T-cell (primary cell): ENCODE measurements around the gene S100A8. TPM values are rescaled to one million over a fixed set of nuclear protein-coding genes. Genes with fewer than 3 reads are reported as not detected.

ENCODE experiments used
- ATAC-seq, 4 experiments: fragments of 200-7000 bp in 3 of 4; fragments of 150-1000 bp in 1 of 4; cut with Tn5 transposase; replicated peaks in 1 of 4; 1 replicate in 3 of 4; 2 replicates in 1 of 4; pipeline ENCODE4 v1.10.0; 2021; ENCODE audit warnings: moderate library complexity in 3 of 4, mild to moderate bottlenecking in 2 of 4, moderate number of reproducible peaks in 1 of 4
- CTCF ChIA-PET, 2 donors: fragments of 300-600 bp; sonication (Branson Sonifier 250); formaldehyde crosslinking; loops; one replicate each; lab custom pipeline; 2022; ENCODE audit warnings: antibody characterized with exemption in 2 of 2; lab: Charles Lee
- POLR2A ChIA-PET, 2 donors: fragments of 300-600 bp; sonication (Branson Sonifier 250); formaldehyde crosslinking; loops; one replicate each; lab custom pipeline; 2022; ENCODE audit warnings: antibody characterized with exemption in 2 of 2; lab: Charles Lee
- DNase-seq, 35 experiments: peaks; one replicate each; pipeline versions ENCODE4 v3.0.0 to v3.0.0-alpha.2; 2013 to 2023
- H3K27ac ChIP-seq: one replicate; pipeline ENCODE4 v1.5.1; 2013; ENCODE audit warnings: low read length
- H3K27me3 ChIP-seq, 2 experiments: replicated peaks in 1 of 2; 1 replicate in 1 of 2; 2 replicates in 1 of 2; pipeline versions ENCODE4 v1.6.1 to v1.7.0; 2013; ENCODE audit warnings: low read length in 1 of 2, mixed read lengths in 1 of 2; ENCODE audit not compliant: control insufficient read depth in 2 of 2, insufficient read depth in 2 of 2; ENCODE audit errors: extremely low read depth in 1 of 2
- H3K36me3 ChIP-seq, 2 donors: 1 replicate in 1 of 2; 2 replicates in 1 of 2; pipeline versions ENCODE4 v1.6.1 to v1.7.0; 2013; ENCODE audit warnings: low read length in 1 of 2; ENCODE audit not compliant: control insufficient read depth in 2 of 2, insufficient read depth in 1 of 2; ENCODE audit errors: extremely low read depth in 1 of 2
- H3K4me1 ChIP-seq, 2 experiments: 1 replicate in 1 of 2; 2 replicates in 1 of 2; pipeline versions ENCODE4 v1.6.1 to v1.7.0; 2013; ENCODE audit warnings: low read length in 2 of 2, mixed read lengths in 1 of 2; ENCODE audit not compliant: insufficient read depth in 2 of 2, control insufficient read depth in 1 of 2; ENCODE audit errors: extremely low read depth in 1 of 2
- H3K4me3 ChIP-seq, 2 donors: 1 replicate in 1 of 2; 2 replicates in 1 of 2; pipeline versions ENCODE4 v1.5.1 to v1.7.0; 2013; ENCODE audit warnings: mild to moderate bottlenecking in 2 of 2, low read length in 1 of 2, moderate library complexity in 1 of 2; ENCODE audit not compliant: control insufficient read depth in 1 of 2; ENCODE audit errors: extremely low read depth in 1 of 2
- H3K9me3 ChIP-seq: 2 replicates; pipeline ENCODE4 v1.7.0; 2013
- H3K27ac Mint-ChIP-seq, 2 donors: one replicate each; pipeline ENCODE4 v1.8.0; 2020 to 2021; ENCODE audit warnings: mild to moderate bottlenecking in 2 of 2, mixed read lengths in 2 of 2
- H3K27me3 Mint-ChIP-seq, 2 donors: one replicate each; pipeline ENCODE4 v1.8.0; 2021 to 2022; ENCODE audit warnings: mixed read lengths in 2 of 2
- H3K36me3 Mint-ChIP-seq: one replicate; pipeline ENCODE4 v1.8.0; 2021; ENCODE audit warnings: mixed read lengths
- H3K4me1 Mint-ChIP-seq, 3 donors: one replicate each; pipeline ENCODE4 v1.8.0; 2020 to 2022; ENCODE audit warnings: mixed read lengths in 3 of 3, mild to moderate bottlenecking in 1 of 3
- H3K4me3 Mint-ChIP-seq, 3 donors: one replicate each; pipeline ENCODE4 v1.8.0; 2020 to 2022; ENCODE audit warnings: mild to moderate bottlenecking in 3 of 3, mixed read lengths in 3 of 3, moderate library complexity in 3 of 3
- H3K9me3 Mint-ChIP-seq, 3 donors: one replicate each; pipeline ENCODE4 v1.8.0; 2020 to 2022; ENCODE audit warnings: mixed read lengths in 3 of 3
- WGBS: methylation state at CpG from one replicate; pipeline ENCODE4 v1.1.5; 2013; ENCODE audit warnings: missing lambda C conversion rate; ENCODE audit not compliant: insufficient coverage; 5-methylcytosine and 5-hydroxymethylcytosine counted together
- total RNA-seq, 35 experiments: library from RNA in 6 of 35; stranded (reverse) in 6 of 35; fragments of 120-200 nt in 1 of 35; gene quantifications; one replicate each; pipeline versions ENCODE4 v1.2.1 to v1.2.4 and lab custom pipeline; 2013 to 2026

S100A8 gene
- total RNA-seq, 5 donors from 2014 or later (not counting 1 experiment from before 2014, with no cell fraction given), result 1.1 to 3.8 TPM; not detected in 3

DNA sequence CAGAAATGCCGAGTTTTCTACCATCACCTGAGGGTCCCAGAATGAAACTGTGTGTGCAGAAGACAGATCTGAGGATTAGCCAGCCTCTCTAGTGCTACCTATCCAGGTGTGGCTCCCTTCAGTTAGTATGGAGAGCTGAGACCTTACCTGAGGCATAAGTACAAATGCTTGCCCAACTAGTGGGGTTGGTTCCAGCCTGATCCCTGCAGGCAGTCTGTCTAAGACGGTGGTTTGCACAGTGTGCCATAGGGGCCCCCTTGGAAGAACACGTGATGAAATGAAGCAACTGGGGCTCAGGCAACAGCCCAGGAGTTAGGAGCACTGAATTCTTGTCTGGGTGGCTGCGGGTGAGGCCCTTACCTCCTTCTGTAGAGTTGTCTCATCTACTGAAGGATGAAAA lies 41.1 kb upstream of the S100A8 start:
- Histone ChIP-seq H3K4me1 (no peaks in the 10 kb centered on the region), H3K9me3 (no peaks in the 10 kb centered on the region), H3K36me3 (no peaks in the 10 kb centered on the region), H3K27ac (no peak overlapping the region), H3K27me3 (peaks cover 0 to 44% of the 10 kb centered on the region in 2 experiments), H3K4me3 (no peak overlapping the region)
- CTCF ChIA-PET, result no interaction called here
- Mint-ChIP-seq H3K36me3 (no peaks in the 10 kb centered on the region), H3K4me3 (no peak overlapping the region), H3K4me1 (no peaks in the 10 kb centered on the region), H3K9me3 (no peaks in the 10 kb centered on the region), H3K27me3 (peaks cover 28 to 47% of the 10 kb centered on the region in 2 donors), H3K27ac (no peak overlapping the region)
- 89% methylated on average over 3 of the region's 4 CpGs for WGBS
- DNase-seq (no peak), ATAC-seq (no peak)
- POLR2A ChIA-PET, result no interaction called here

DNA sequence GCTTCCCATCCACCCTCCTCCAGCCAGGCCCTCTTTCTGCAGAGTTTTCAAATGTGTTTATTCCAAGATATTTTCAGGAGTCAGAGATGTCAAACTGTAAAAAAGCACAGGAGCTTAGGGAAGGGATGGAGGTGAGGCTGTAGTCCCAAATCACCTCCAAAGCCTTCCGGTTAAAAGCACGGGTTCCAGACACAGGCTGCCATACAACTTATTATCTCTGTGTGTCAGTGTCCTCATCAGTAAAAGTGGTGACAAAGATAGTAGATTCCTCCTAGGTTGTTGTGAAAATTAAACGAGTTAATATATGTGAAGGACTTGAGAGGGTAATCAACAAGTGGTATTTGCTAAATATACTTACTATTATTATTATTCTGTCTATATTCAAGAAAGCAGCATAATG lies 40.6 kb upstream of the S100A8 start:
- no peak overlapping the region for H3K4me3 ChIP-seq
- peaks cover 24 to 49% of the 10 kb centered on the region in 2 donors for H3K27me3 Mint-ChIP-seq
- ChIA-PET CTCF (no interaction called here), POLR2A (no interaction called here)
- ATAC-seq (no peak), DNase-seq (no peak)
- no peaks in the 10 kb centered on the region for H3K36me3 ChIP-seq
- no CpG with 5 or more reads among the region's 3 CpGs for WGBS
- H3K4me3 Mint-ChIP-seq, result no peak overlapping the region
- no peak overlapping the region for H3K27ac ChIP-seq
- no peaks in the 10 kb centered on the region for H3K36me3 Mint-ChIP-seq
- no peaks in the 10 kb centered on the region for H3K4me1 Mint-ChIP-seq
- H3K9me3 ChIP-seq, result no peaks in the 10 kb centered on the region
- peaks cover 0 to 44% of the 10 kb centered on the region in 2 experiments for H3K27me3 ChIP-seq
- no peaks in the 10 kb centered on the region for H3K4me1 ChIP-seq
- H3K9me3 Mint-ChIP-seq, result no peaks in the 10 kb centered on the region
- no peak overlapping the region for H3K27ac Mint-ChIP-seq

DNA sequence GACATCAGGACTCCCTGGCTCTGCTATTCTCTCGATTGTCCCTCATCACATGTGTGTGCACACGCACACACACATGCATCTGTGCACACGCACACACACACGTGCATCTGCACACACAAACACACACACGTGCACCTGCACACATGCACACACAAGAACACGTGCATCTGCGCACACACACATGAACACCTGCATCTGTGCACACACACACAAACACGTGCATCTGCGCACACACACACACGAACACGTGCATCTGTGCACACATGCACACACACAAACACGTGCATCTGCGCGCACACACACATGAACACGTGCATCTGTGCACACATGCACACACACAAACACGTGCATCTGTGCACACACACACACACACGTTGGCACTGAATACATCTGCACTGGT lies 40.1 kb upstream of the S100A8 start:
- Histone ChIP-seq H3K27me3 (peaks cover 0 to 46% of the 10 kb centered on the region in 2 experiments), H3K36me3 (no peaks in the 10 kb centered on the region), H3K9me3 (no peaks in the 10 kb centered on the region), H3K4me3 (no peak overlapping the region), H3K4me1 (no peaks in the 10 kb centered on the region), H3K27ac (no peak overlapping the region)
- Mint-ChIP-seq H3K36me3 (no peaks in the 10 kb centered on the region), H3K4me3 (no peak overlapping the region), H3K27me3 (peaks cover 21 to 49% of the 10 kb centered on the region in 2 donors), H3K9me3 (no peaks in the 10 kb centered on the region), H3K4me1 (no peaks in the 10 kb centered on the region), H3K27ac (no peak overlapping the region)
- POLR2A ChIA-PET, result no interaction called here
- CTCF ChIA-PET, result no interaction called here
- ATAC-seq, result no peak
- DNase-seq, result no peak
- WGBS, result 82% methylated on average over 17 of the region's 17 CpGs

DNA sequence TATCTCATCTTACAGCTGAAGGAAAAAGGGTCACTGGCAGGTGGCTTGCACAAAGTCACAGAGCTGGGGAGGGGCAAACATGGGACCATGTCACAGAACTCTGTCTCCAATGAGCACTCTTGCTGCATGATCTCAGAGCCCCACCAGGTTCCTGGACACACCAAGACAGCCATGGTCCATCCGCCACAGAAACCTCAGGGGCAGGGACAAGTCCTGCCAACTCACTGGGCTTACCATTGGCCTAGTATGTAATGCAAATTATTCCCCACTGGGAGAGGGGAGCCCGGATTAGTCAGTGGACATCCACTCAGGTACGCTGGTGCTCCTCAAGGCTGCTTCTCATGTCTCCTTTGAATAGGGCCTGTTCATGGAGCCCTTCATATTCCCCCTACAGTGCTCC lies 39.7 kb upstream of the S100A8 start:
- Mint-ChIP-seq H3K27ac (no peak overlapping the region), H3K4me1 (no peaks in the 10 kb centered on the region), H3K27me3 (peaks cover 23 to 48% of the 10 kb centered on the region in 2 donors), H3K9me3 (no peaks in the 10 kb centered on the region), H3K4me3 (no peak overlapping the region), H3K36me3 (no peaks in the 10 kb centered on the region)
- 83% methylated on average over 3 of the region's 3 CpGs for WGBS
- Histone ChIP-seq H3K9me3 (no peaks in the 10 kb centered on the region), H3K27ac (no peak overlapping the region), H3K27me3 (peaks cover 0 to 49% of the 10 kb centered on the region in 2 experiments), H3K36me3 (no peaks in the 10 kb centered on the region), H3K4me1 (no peaks in the 10 kb centered on the region), H3K4me3 (no peak overlapping the region)
- no peak for DNase-seq
- ATAC-seq, result no peak
- ChIA-PET POLR2A (no interaction called here), CTCF (no interaction called here)

DNA sequence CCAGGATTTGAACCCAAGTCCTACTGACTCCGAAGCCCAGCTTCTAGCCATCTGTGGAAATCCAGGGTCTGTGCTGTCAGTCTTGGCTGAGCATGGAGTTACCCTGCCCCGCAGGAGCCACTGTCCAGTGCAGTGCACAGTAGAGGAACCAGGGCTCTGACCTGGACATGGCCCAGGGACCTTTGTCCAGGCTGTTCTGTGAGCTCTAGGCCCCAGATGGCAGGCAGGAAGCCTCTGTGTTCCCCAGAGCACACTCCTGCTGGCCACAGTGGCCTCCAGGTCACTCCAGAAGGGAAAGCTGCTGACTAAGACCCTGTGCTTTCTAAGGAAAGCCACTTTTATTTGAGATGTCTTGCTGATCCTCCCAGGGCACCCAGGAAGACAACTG lies 39.3 kb upstream of the S100A8 start:
- no peak for ATAC-seq
- H3K27me3 ChIP-seq, result peaks cover 0 to 48% of the 10 kb centered on the region in 2 experiments
- ChIA-PET POLR2A (no interaction called here), CTCF (no interaction called here)
- no peaks in the 10 kb centered on the region for H3K9me3 ChIP-seq
- DNase-seq, result no peak
- no peak overlapping the region for H3K4me3 ChIP-seq
- peaks cover 27 to 51% of the 10 kb centered on the region in 2 donors for H3K27me3 Mint-ChIP-seq
- H3K27ac Mint-ChIP-seq, result no peak overlapping the region
- no peak overlapping the region for H3K27ac ChIP-seq
- no peaks in the 10 kb centered on the region for H3K4me1 Mint-ChIP-seq
- no peak overlapping the region for H3K4me3 Mint-ChIP-seq
- no peaks in the 10 kb centered on the region for H3K4me1 ChIP-seq
- no peaks in the 10 kb centered on the region for H3K36me3 ChIP-seq
- WGBS, result 73% methylated on average over 2 of the region's 2 CpGs
- no peaks in the 10 kb centered on the region for H3K9me3 Mint-ChIP-seq
- H3K36me3 Mint-ChIP-seq, result no peaks in the 10 kb centered on the region

DNA sequence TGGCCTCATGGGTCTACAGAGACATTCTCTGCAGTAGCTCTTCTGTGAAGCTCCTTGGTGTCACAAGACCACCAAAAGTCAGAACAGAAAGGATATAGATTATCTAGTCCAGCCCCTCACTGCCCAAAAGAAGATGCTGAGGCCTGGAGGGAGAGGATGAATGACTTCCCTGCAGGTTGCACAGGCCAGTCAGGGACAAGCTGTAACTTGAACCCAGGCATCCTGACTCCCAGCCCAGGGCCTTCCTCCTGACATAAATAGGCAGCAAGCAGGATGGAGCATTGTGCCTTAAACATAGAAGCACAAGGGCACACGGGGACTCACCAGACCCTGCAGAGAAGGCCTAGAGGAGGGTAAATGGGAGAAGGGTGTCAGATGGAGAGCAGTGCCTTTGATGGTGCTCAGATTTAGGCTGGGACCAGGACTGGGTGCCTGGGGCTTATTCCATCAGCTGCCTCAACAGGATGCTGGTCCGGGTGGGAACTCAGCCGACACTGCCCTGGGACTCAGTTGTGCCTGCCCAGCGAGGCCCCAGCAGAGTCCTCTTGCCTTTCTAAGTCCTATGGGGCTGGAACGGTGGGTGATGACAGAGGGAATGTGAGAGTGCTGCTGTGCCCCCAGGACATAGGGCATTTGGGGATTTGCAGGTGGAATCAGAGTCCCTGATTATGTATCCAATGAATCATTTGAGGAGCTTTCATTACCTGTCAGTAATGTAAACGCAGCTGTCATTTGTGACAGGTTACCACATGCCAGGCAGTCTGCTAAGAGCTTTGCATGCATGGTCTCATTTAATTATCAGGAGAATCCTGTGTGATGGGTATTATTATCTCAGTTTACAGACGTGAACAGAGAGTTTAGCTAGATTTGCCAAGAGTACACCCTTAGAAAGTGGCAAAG lies 38.6 kb upstream of the S100A8 start:
- Histone ChIP-seq H3K4me1 (no peaks in the 10 kb centered on the region), H3K27ac (no peak overlapping the region), H3K36me3 (no peaks in the 10 kb centered on the region), H3K9me3 (no peaks in the 10 kb centered on the region), H3K4me3 (no peak overlapping the region), H3K27me3 (peaks cover 0 to 42% of the 10 kb centered on the region in 2 experiments)
- CTCF ChIA-PET, result no interaction called here
- no peak for DNase-seq
- Mint-ChIP-seq H3K4me1 (no peaks in the 10 kb centered on the region), H3K36me3 (no peaks in the 10 kb centered on the region), H3K27ac (no peak overlapping the region), H3K9me3 (no peaks in the 10 kb centered on the region), H3K27me3 (peaks cover 31 to 55% of the 10 kb centered on the region in 2 donors), H3K4me3 (no peak overlapping the region)
- WGBS, result 80% methylated on average over 6 of the region's 7 CpGs
- POLR2A ChIA-PET, result no interaction called here
- no peak for ATAC-seq
